K562 (cell line): ENCODE results near the gene DNAJB6. TPM values are rescaled to one million over a fixed set of nuclear protein-coding genes. Genes with fewer than 3 reads are reported as not detected.

Experiments
- KLF16 ChIP-seq: IDR thresholded peaks from 2 replicates; pipeline ENCODE4 v1.6.1; 2016; ENCODE audit warnings: antibody characterized with exemption
- RBM14 ChIP-seq: fragments of 200-400 bp; formaldehyde crosslinking; IDR thresholded peaks from 2 replicates; pipeline ENCODE4 v1.6.1; 2018; ENCODE audit warnings: low read depth, mild to moderate bottlenecking, low read length, moderate library complexity, borderline replicate concordance; ENCODE audit not compliant: insufficient read depth
- TAF15 ChIP-seq: fragments of 200-400 bp; formaldehyde crosslinking; IDR thresholded peaks from 2 replicates; pipeline ENCODE4 v1.6.1; 2017; ENCODE audit warnings: mild to moderate bottlenecking, low read depth, low read length, moderate library complexity
- U2AF1 ChIP-seq: fragments of 200-400 bp; formaldehyde crosslinking; optimal IDR thresholded peaks from 2 replicates; pipeline ENCODE3; 2017; ENCODE audit warnings: mild to moderate bottlenecking, low read depth, low read length, moderate library complexity
- polyA plus RNA-seq, 8 experiments: library from polyadenylated mRNA; depleted of rRNA in 4 of 8; stranded (reverse) in 5 of 8; unstranded in 3 of 8; fragments of >200 nt; fragmentation: Nextera tagmentation in 2 of 8; fragmentation: Illumina TruSeq in 1 of 8; extraction: Ambion mirVana in 2 of 8; extraction: Trizol in 1 of 8; gene quantifications; 2 replicates each; pipeline versions ENCODE4 v1.2.1 to v1.2.3, GENCODE V29; 2011 to 2014; ENCODE audit warnings: inconsistent platforms in 1 of 8, missing spikeins in 1 of 8
- total RNA-seq, 7 experiments: library from RNA; depleted of rRNA in 6 of 7; stranded (reverse); fragments of >200 nt in 6 of 7; fragmentation: Illumina TruSeq in 2 of 7; extraction: Trizol in 2 of 7; gene quantifications; 2 replicates each; pipeline versions ENCODE4 v1.2.1 to v1.2.3, GENCODE V29; 2011 to 2021; ENCODE audit warnings: low replicate concordance in 1 of 7
- TF ChIP-seq, protein P1 (sequence below), 2 experiments: fragments of 450-650 bp; IDR thresholded peaks; 2 replicates each; pipeline ENCODE4 v1.6.1; 2016
- TF ChIP-seq, protein P2 (sequence below): fragments of 250-450 bp; sonication (Bioruptor Pico); IDR thresholded peaks from 2 replicates; pipeline ENCODE4 v1.9.0; 2021; ENCODE audit warnings: mild to moderate bottlenecking

The DNAJB6 gene
- total and polyA plus RNA-seq, 9 of the 15 experiments (the other 6 are each of a cell fraction or from before 2014, with no cell fraction given) = 84.5 to 158 (median 135) TPM

DNA sequence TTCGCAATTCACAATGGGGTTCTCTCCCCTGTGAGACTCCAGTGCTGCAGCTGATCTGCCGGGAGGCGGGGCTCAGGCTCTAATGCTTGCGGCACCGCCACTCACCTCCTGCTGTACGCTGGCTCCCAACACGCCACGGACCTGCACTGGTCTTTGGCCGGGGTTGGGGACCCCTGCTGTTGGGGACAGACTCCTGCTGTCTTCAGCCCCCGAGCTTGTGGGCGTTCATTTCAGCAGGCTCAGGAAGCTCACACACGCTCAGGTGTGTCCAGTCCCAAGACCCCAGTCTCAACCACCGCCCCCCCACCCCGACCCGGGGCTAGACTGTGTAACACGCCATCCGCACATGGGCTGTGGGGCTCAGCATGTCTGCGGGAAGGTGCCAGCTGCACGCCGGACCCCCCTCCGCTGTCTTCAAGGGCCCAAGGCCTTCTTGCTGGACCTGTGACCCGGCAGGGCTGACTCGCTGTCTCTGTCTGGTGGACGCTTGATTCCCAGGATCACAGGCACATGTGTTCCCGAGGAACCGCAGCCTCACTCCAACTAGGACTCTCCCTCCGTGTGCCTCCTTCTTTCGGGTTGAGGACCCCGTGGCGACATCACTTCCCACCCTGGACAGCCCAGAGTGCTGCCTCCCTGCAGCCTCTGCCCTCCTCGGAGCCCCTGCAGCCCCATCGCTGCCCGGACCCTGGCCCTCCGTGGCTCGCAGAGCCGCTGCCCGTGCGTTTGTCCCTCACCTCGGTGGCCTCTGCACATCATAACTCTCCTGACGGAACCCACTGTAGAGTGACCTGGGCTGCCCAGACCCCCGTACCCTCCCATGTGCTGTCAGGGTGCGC is 106.4 kb downstream of the DNAJB6 start (continued):
- TF ChIP-seq, protein P1, sequence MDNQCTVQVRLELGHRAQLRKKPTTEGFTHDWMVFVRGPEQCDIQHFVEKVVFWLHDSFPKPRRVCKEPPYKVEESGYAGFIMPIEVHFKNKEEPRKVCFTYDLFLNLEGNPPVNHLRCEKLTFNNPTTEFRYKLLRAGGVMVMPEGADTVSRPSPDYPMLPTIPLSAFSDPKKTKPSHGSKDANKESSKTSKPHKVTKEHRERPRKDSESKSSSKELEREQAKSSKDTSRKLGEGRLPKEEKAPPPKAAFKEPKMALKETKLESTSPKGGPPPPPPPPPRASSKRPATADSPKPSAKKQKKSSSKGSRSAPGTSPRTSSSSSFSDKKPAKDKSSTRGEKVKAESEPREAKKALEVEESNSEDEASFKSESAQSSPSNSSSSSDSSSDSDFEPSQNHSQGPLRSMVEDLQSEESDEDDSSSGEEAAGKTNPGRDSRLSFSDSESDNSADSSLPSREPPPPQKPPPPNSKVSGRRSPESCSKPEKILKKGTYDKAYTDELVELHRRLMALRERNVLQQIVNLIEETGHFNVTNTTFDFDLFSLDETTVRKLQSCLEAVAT (IDR thresholded peaks at IDR 0.05) = no peak
- no peak for TF ChIP-seq RBM14
- no peak for TF ChIP-seq U2AF1
- TF ChIP-seq, protein P2, sequence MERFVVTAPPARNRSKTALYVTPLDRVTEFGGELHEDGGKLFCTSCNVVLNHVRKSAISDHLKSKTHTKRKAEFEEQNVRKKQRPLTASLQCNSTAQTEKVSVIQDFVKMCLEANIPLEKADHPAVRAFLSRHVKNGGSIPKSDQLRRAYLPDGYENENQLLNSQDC = no peak
- no peak for TF ChIP-seq KLF16
- no peak for TF ChIP-seq TAF15
